Activated naive CD4-positive, alpha-beta T cell treated with anti-CD3 and anti-CD28 coated beads for 36 hours (primary cell): Measurements from ENCODE around the gene PJA1. TPM values are rescaled to one million over a fixed set of nuclear protein-coding genes. Genes with fewer than 3 reads are reported as not detected.
A peak's percentile ranks its signal among the peaks of the same experiment; 100 is the strongest.

Experiments used
- CTCF ChIA-PET: fragments of 350-600 bp; sonication (Branson Sonifier 250); formaldehyde crosslinking; loops from one replicate; lab custom pipeline; 2021; ENCODE audit warnings: antibody characterized with exemption; lab: Charles Lee
- DNase-seq: peaks from one replicate; pipeline ENCODE4 v3.0.0-alpha.2; 2020
- H3K27ac Mint-ChIP-seq: one replicate; pipeline ENCODE4 v1.8.0; 2021; ENCODE audit warnings: mild to moderate bottlenecking, mixed read lengths
- H3K27me3 Mint-ChIP-seq: one replicate; pipeline ENCODE4 v1.8.0; 2021; ENCODE audit warnings: low read depth, mixed read lengths
- H3K36me3 Mint-ChIP-seq: one replicate; pipeline ENCODE4 v1.8.0; 2021; ENCODE audit warnings: low read depth, mixed read lengths
- H3K4me1 Mint-ChIP-seq: one replicate; pipeline ENCODE4 v1.8.0; 2021; ENCODE audit warnings: low read depth, mixed read lengths
- H3K4me3 Mint-ChIP-seq: one replicate; pipeline ENCODE4 v1.8.0; 2021; ENCODE audit warnings: mild to moderate bottlenecking, moderate library complexity, mixed read lengths
- H3K9me3 Mint-ChIP-seq: one replicate; pipeline ENCODE4 v1.8.0; 2021; ENCODE audit warnings: mixed read lengths
- intact Hi-C: fragments of 100-400 bp; cut with micrococcal nuclease; formaldehyde crosslinking; loops from one replicate; pipeline ENCODE4 v1.15.1; 2023
- total RNA-seq, 2 experiments: library from RNA; stranded (reverse); gene quantifications; one replicate each; pipeline ENCODE4 v1.2.3, GENCODE V29; 2021

Gene PJA1
- total RNA-seq: 10 to 100 TPM; 10.7 to 11.0 TPM

DNA sequence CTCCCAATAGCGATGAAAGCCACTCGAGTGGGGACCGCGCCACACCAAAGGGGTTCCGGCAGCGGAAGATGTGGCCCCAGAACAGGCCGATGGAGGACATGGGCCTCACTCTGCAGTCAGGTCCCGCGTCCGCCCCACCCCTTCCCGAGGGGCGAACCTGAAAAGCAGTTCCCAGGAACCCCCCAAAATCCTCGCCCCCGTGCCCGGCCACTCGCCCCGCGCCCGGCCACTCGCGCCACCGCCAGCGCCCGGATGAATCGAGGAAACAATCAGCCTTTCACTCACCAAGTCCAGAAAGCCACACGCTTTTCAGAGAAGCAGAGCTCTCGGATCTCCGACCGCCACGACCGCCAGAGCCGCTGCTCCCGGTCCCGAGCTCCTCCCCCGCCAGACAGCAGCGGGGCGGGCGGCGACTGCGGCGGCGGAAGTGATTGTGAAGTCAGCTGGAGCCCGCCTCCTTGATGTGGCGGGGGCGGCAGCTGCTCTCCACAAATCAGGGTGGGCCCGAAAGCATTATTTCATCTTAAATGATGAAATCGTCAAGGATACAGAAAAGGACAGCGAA lies at the start of gene PJA1:
TSS of gene PJA1 (minus strand) at position 367 of the 565 bp plus-strand sequence. CDS start 2,380 bp downstream, outside the sequence.
- H3K36me3 Mint-ChIP-seq: peaks cover 12% of the 10 kb centered on the region
- H3K9me3 Mint-ChIP-seq: no peaks in the 10 kb centered on the region
- peaks cover 33% of the 10 kb centered on the region for H3K4me1 Mint-ChIP-seq
- DNase-seq: peak; percentile 76
- H3K27ac Mint-ChIP-seq: peak within 1 kb of the TSS; percentile 82
- peak within 1 kb of the TSS; percentile 83 for H3K4me3 Mint-ChIP-seq
- intact Hi-C loops: loop anchor here (2.0 to 5.0 kb wide), 2 partner anchors 660 to 967 kb away; partner anchors contain the start of gene IGBP1
- no peaks in the 10 kb centered on the region for H3K27me3 Mint-ChIP-seq
- CTCF ChIA-PET: interaction anchor here (0.7 to 2.0 kb wide), 4 partner anchors 53 to 338 kb away, joined by 3 to 8 read pairs (median 3); partner anchors contain the start of gene EFNB1

DNA sequence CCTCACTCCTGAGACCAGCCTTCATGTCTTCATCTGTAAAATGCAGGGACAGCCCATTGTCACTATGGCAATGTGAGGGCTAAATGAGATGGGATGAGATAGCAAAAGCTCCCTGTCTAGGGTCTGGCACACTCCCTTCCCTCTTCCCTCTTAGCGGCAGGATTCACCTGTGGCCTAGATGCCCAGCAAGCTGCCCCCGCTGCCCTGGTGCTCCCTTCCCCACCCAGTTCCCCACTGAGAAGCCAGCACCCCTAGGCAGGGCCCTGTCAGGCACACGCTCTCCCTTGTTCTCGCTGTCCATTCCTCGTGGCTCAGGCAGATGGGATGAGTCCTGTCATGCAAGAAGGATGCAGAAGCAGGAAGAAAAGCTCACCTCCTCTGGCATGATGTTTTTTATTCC lies 49.2 kb upstream of the PJA1 start:
- H3K4me1 Mint-ChIP-seq: no peaks in the 10 kb centered on the region

GRCh38 chrX:69211701-69212100 lies 46.4 kb upstream of the PJA1 start:
- H3K27ac Mint-ChIP-seq: no peak overlapping the region
- no peaks in the 10 kb centered on the region for H3K4me1 Mint-ChIP-seq
- H3K36me3 Mint-ChIP-seq: no peaks in the 10 kb centered on the region
- no peaks in the 10 kb centered on the region for H3K9me3 Mint-ChIP-seq
- intact Hi-C loops: no loop called here
- no peaks in the 10 kb centered on the region for H3K27me3 Mint-ChIP-seq
- no peak overlapping the region for H3K4me3 Mint-ChIP-seq
- CTCF ChIA-PET: interaction anchor here (0.9 to 1.0 kb wide), 2 partner anchors 383 to 384 kb away, joined by 3 read pairs; partner anchors contain the start of gene EFNB1
- DNase-seq: no peak

More for the DNA sequence above, 49.2 kb upstream of the PJA1 start:
- Mint-ChIP-seq H3K27ac (no peak overlapping the region), H3K36me3 (no peaks in the 10 kb centered on the region), H3K4me3 (no peak overlapping the region), H3K27me3 (no peaks in the 10 kb centered on the region), H3K9me3 (no peaks in the 10 kb centered on the region)
- no peak for DNase-seq
- CTCF ChIA-PET: no interaction called here
- intact Hi-C loops: no loop called here

DNA sequence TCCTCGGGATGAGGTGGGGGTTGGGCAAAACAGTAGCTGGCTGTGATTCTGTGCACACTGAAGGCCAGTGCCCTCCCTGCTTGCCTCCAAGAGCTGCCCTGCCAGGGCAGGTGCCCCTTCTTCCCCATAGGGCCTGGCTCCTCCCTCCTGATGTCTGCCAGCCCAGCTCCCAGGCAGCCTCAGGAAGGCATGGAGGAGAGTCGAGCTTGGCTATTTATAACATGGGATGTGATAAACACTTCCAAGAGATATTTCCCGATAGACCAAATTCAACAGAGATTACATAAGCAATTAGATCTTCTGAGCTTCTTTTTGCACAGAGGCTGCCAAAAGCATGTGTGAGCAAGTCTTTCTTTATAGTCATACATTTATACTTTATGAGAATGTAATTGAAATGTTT lies 45.3 kb upstream of the PJA1 start:
- Mint-ChIP-seq H3K36me3 (no peaks in the 10 kb centered on the region), H3K9me3 (no peaks in the 10 kb centered on the region), H3K4me3 (no peak overlapping the region), H3K4me1 (no peaks in the 10 kb centered on the region), H3K27me3 (no peaks in the 10 kb centered on the region), H3K27ac (no peak overlapping the region)
- CTCF ChIA-PET: interaction anchor here (0.9 kb wide), 1 partner anchor 11 kb away, joined by 3 read pairs; no protein-coding TSS in a partner anchor
- intact Hi-C loops: no loop called here
- no peak for DNase-seq

DNA sequence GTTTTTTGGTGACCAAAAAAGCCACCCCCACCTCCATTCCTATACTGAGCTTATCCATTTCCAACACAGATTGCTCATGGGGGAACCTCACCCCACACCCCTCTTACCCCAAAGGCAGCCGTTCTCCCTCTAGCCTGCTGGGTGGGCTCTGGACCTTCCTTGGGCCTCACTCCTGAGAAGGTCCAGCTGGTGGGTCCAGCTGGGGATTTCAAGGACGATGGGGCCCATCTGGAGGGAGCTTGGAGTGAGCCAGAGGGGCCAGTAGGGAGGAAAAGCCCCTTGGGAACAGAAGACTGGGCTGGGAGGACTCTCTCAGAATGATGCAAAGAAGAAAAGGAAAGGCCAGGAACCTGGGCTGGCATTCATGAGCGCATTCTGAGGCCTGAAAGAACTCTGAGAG lies 42.0 kb upstream of the PJA1 start:
- no peaks in the 10 kb centered on the region for H3K27me3 Mint-ChIP-seq
- H3K9me3 Mint-ChIP-seq: no peaks in the 10 kb centered on the region
- no peak overlapping the region for H3K4me3 Mint-ChIP-seq
- no peaks in the 10 kb centered on the region for H3K4me1 Mint-ChIP-seq
- intact Hi-C loops: no loop called here
- H3K36me3 Mint-ChIP-seq: no peaks in the 10 kb centered on the region
- CTCF ChIA-PET: interaction anchor here (1.2 to 1.5 kb wide), 2 partner anchors 9 to 15 kb away, joined by 3 to 5 read pairs; no protein-coding TSS in a partner anchor
- H3K27ac Mint-ChIP-seq: no peak overlapping the region
- no peak for DNase-seq

- intact Hi-C loops: no loop called here
- CTCF ChIA-PET: no interaction called here
- Mint-ChIP-seq H3K4me1 (no peaks in the 10 kb centered on the region), H3K4me3 (no peak overlapping the region), H3K27me3 (no peaks in the 10 kb centered on the region), H3K27ac (no peak overlapping the region), H3K9me3 (no peaks in the 10 kb centered on the region), H3K36me3 (no peaks in the 10 kb centered on the region)
- no peak for DNase-seq
Measured at GRCh38 chrX:69203638-69204037, 38.4 kb upstream of the PJA1 start.

DNA sequence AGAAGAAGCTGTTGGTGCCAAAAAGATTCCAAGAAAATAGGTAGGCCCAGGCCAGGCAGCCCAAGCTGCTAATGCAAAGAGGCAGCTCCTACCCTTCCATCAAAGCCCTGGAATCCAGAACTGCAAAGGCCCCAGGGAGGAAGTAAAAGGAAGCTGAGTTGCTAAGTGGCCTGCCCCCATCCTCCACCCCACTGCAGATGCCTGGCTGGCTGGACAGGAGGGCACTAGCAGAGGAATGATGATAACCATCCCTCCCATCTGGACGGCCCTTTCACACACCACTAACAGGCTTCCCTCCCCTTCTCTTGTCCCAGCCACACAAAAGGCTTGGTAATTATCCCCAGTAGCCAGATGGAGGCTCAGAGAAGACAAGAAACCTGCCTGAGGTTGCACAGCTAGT lies 32.4 kb upstream of the PJA1 start:
- no peak for DNase-seq
- Mint-ChIP-seq H3K27me3 (no peaks in the 10 kb centered on the region), H3K4me3 (no peak overlapping the region), H3K36me3 (no peaks in the 10 kb centered on the region), H3K27ac (no peak overlapping the region), H3K9me3 (no peaks in the 10 kb centered on the region), H3K4me1 (no peaks in the 10 kb centered on the region)
- intact Hi-C loops: no loop called here
- CTCF ChIA-PET: interaction anchor here (0.9 to 1.0 kb wide), 2 partner anchors 10 to 454 kb away, joined by 3 to 5 read pairs; no protein-coding TSS in a partner anchor

- no peak overlapping the region for H3K27ac Mint-ChIP-seq
- H3K36me3 Mint-ChIP-seq: no peaks in the 10 kb centered on the region
- H3K4me1 Mint-ChIP-seq: no peaks in the 10 kb centered on the region
- no peak overlapping the region for H3K4me3 Mint-ChIP-seq
- no peak for DNase-seq
- CTCF ChIA-PET: no interaction called here
- H3K9me3 Mint-ChIP-seq: no peaks in the 10 kb centered on the region
- no peaks in the 10 kb centered on the region for H3K27me3 Mint-ChIP-seq
- intact Hi-C loops: no loop called here
Measured at GRCh38 chrX:69196666-69197065, 31.4 kb upstream of the PJA1 start.

GRCh38 chrX:69195810-69196209 lies 30.6 kb upstream of the PJA1 start:
- no peaks in the 10 kb centered on the region for H3K9me3 Mint-ChIP-seq
- CTCF ChIA-PET: no interaction called here
- intact Hi-C loops: no loop called here
- H3K4me3 Mint-ChIP-seq: no peak overlapping the region
- H3K36me3 Mint-ChIP-seq: no peaks in the 10 kb centered on the region
- no peaks in the 10 kb centered on the region for H3K4me1 Mint-ChIP-seq
- no peak for DNase-seq
- H3K27me3 Mint-ChIP-seq: no peaks in the 10 kb centered on the region
- H3K27ac Mint-ChIP-seq: no peak overlapping the region

DNA sequence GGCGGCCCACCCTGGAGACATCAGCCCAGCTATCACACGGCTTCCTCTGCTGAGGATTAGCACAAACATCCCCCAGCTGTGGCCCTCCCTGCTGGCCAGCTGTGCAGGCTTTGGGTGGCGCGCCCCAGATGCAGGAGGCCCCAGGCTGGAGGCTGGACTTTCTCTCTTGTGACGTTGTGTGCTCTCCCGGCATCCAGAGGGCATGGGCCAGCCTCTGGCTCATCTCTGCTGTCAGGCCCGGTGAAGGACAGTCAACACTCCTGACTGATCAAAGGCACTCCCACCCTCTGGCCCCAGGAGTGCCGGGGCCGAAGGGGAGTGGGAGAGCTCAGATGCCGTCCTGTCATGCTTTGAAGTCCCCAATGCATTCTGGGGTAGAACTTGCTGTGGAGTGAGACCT lies 29.9 kb upstream of the PJA1 start:
- intact Hi-C loops: no loop called here
- no peak overlapping the region for H3K27ac Mint-ChIP-seq
- no peaks in the 10 kb centered on the region for H3K4me1 Mint-ChIP-seq
- H3K36me3 Mint-ChIP-seq: no peaks in the 10 kb centered on the region
- H3K27me3 Mint-ChIP-seq: no peaks in the 10 kb centered on the region
- no peak overlapping the region for H3K4me3 Mint-ChIP-seq
- CTCF ChIA-PET: no interaction called here
- DNase-seq: no peak
- no peaks in the 10 kb centered on the region for H3K9me3 Mint-ChIP-seq

GRCh38 chrX:69192603-69193002 lies 27.4 kb upstream of the PJA1 start:
- Mint-ChIP-seq H3K36me3 (no peaks in the 10 kb centered on the region), H3K4me3 (no peak overlapping the region), H3K27me3 (no peaks in the 10 kb centered on the region), H3K9me3 (no peaks in the 10 kb centered on the region), H3K27ac (no peak overlapping the region), H3K4me1 (no peaks in the 10 kb centered on the region)
- intact Hi-C loops: no loop called here
- CTCF ChIA-PET: interaction anchor here (0.6 kb wide), 1 partner anchor 97 kb away, joined by 3 read pairs; no protein-coding TSS in a partner anchor
- DNase-seq: no peak

- DNase-seq: no peak
- Mint-ChIP-seq H3K36me3 (no peaks in the 10 kb centered on the region), H3K27ac (no peak overlapping the region), H3K27me3 (no peaks in the 10 kb centered on the region), H3K9me3 (no peaks in the 10 kb centered on the region), H3K4me1 (no peaks in the 10 kb centered on the region), H3K4me3 (no peak overlapping the region)
- CTCF ChIA-PET: no interaction called here
- intact Hi-C loops: no loop called here
Measured at GRCh38 chrX:69189576-69190371, 24.5 kb upstream of the PJA1 start.
